OCI-LY1 (cell line): Measurements from ENCODE around the gene C2orf68.

Source experiments
- H2AFZ ChIP-seq: fragments of 200-600 bp; sonication (generic), shearing (Covaris generic); 2 replicates; pipeline ENCODE4 v1.6.0; 2014; ENCODE audit warnings: antibody characterized with exemption, mild to moderate bottlenecking, low read length
- H3F3A ChIP-seq: fragments of 200-600 bp; sonication (generic), shearing (Covaris generic); 2 replicates; pipeline ENCODE4 v1.6.0; 2014; ENCODE audit warnings: mild to moderate bottlenecking, antibody characterized with exemption, low read length, moderate library complexity; ENCODE audit not compliant: insufficient read depth
- H3K27ac ChIP-seq: fragments of 200-600 bp; sonication (generic); 2 replicates; pipeline ENCODE4 v1.5.1; 2014; ENCODE audit warnings: low read length, mixed run types, mild to moderate bottlenecking, low read depth; ENCODE audit not compliant: poor library complexity, severe bottlenecking
- H3K27me3 ChIP-seq: fragments of 200-600 bp; sonication (generic); 2 replicates; pipeline ENCODE4 v1.6.0; 2014; ENCODE audit warnings: antibody characterized with exemption, mild to moderate bottlenecking, low read length, moderate library complexity; ENCODE audit not compliant: insufficient read depth
- H3K36me3 ChIP-seq: fragments of 200-600 bp; sonication (generic); 2 replicates; pipeline ENCODE4 v1.6.1; 2014; ENCODE audit warnings: mild to moderate bottlenecking, antibody characterized with exemption, low read length, moderate library complexity, mixed read lengths; ENCODE audit not compliant: insufficient read depth
- H3K4me1 ChIP-seq: fragments of 200-600 bp; sonication (generic); 2 replicates; pipeline ENCODE4 v1.5.1; 2014; ENCODE audit warnings: mild to moderate bottlenecking, low read length, moderate library complexity; ENCODE audit not compliant: insufficient read depth, severe bottlenecking
- H3K4me2 ChIP-seq: fragments of 200-600 bp; sonication (generic), shearing (Covaris generic); 2 replicates; pipeline ENCODE4 v1.6.1; 2014; ENCODE audit warnings: low read length
- H3K4me3 ChIP-seq: fragments of 200-600 bp; sonication (generic); 2 replicates; pipeline ENCODE4 v1.5.1; 2014; ENCODE audit warnings: low read length, low read depth, mild to moderate bottlenecking, mixed read lengths; ENCODE audit not compliant: poor library complexity, severe bottlenecking
- H3K79me2 ChIP-seq: fragments of 200-600 bp; shearing (Covaris generic); 2 replicates; pipeline ENCODE4 v1.6.1; 2016; ENCODE audit warnings: mixed run types, low read length, mixed read lengths; ENCODE audit not compliant: insufficient read depth
- H3K9ac ChIP-seq: fragments of 200-600 bp; sonication (generic), shearing (Covaris generic); 2 replicates; pipeline ENCODE4 v1.6.1; 2014; ENCODE audit warnings: mild to moderate bottlenecking, low read length, mixed read lengths
- H3K9me2 ChIP-seq: fragments of 200-600 bp; sonication (generic), shearing (Covaris generic); 2 replicates; pipeline ENCODE4 v1.6.1; 2014; ENCODE audit warnings: low read depth, mild to moderate bottlenecking, low read length, mixed read lengths
- H3K9me3 ChIP-seq: fragments of 200-600 bp; shearing (Covaris generic); 2 replicates; pipeline ENCODE4 v1.6.1; 2014; ENCODE audit warnings: low read length, mixed read lengths
- H4K20me1 ChIP-seq: fragments of 200-600 bp; sonication (generic), shearing (Covaris generic); 2 replicates; pipeline ENCODE4 v1.6.0; 2016; ENCODE audit warnings: mild to moderate bottlenecking, low read length; ENCODE audit not compliant: insufficient read depth
- CTCF ChIP-seq: fragments of 200-600 bp; sonication (generic), shearing (Covaris generic); IDR thresholded peaks from 2 replicates; pipeline ENCODE4 v1.5.1; 2017; ENCODE audit warnings: mild to moderate bottlenecking, antibody characterized with exemption, low read length, moderate library complexity, mixed read lengths
- EZH2 ChIP-seq: fragments of 200-600 bp; sonication (generic), shearing (Covaris generic); IDR thresholded peaks from 2 replicates; pipeline ENCODE4 v1.8.0; 2017; ENCODE audit warnings: borderline replicate concordance, mixed run types, mild to moderate bottlenecking, antibody characterized with exemption, low read length, moderate library complexity, mixed read lengths

C2orf68 gene

GRCh38 chr2:85584857-85585780 lies 26.7 kb downstream of the C2orf68 start:
- no peak overlapping the region for H3K9ac ChIP-seq
- H3K79me2 ChIP-seq: no peaks in the 10 kb centered on the region
- no peak overlapping the region for H2AFZ ChIP-seq
- H3K4me3 ChIP-seq: no peak overlapping the region
- H3K4me2 ChIP-seq: no peak overlapping the region
- no peaks in the 10 kb centered on the region for H3K27me3 ChIP-seq
- no peaks in the 10 kb centered on the region for H3K9me2 ChIP-seq
- TF ChIP-seq EZH2 (no peak), CTCF (no peak)
- H4K20me1 ChIP-seq: no peaks in the 10 kb centered on the region
- peaks cover 7% of the 10 kb centered on the region for H3K4me1 ChIP-seq
- no peak overlapping the region for H3K27ac ChIP-seq
- H3F3A ChIP-seq: no peaks in the 10 kb centered on the region
- H3K9me3 ChIP-seq: no peaks in the 10 kb centered on the region
- H3K36me3 ChIP-seq: peaks cover 44% of the 10 kb centered on the region

- Histone ChIP-seq H3K4me1 (peaks cover 10% of the 10 kb centered on the region), H3K27me3 (no peaks in the 10 kb centered on the region), H3K9me3 (no peaks in the 10 kb centered on the region), H3K9me2 (no peaks in the 10 kb centered on the region), H4K20me1 (no peaks in the 10 kb centered on the region), H2AFZ (no peak within 1 kb of the TSS), H3K27ac (no peak within 1 kb of the TSS), H3K4me3 (peak within 1 kb of the TSS; percentile 7), H3F3A (no peaks in the 10 kb centered on the region), H3K36me3 (peaks cover 51% of the 10 kb centered on the region), H3K79me2 (no peaks in the 10 kb centered on the region), H3K4me2 (peak within 1 kb of the TSS; percentile 46; the same call in 1 of the 2 replicates), H3K9ac (no peak within 1 kb of the TSS; the same call in 1 of the 2 replicates)
- no peak for TF ChIP-seq CTCF
- TF ChIP-seq EZH2: no peak
Measured at GRCh38 chr2:85584354-85584856, 27.5 kb downstream of the C2orf68 start, which contains the start of gene VAMP5. Gene VAMP5 (plus strand): TSS chr2:85584431. CDS start chr2:85584491, 60 bp downstream.

- Histone ChIP-seq H3K9me2 (no peaks in the 10 kb centered on the region), H3K27ac (no peak overlapping the region), H3F3A (no peaks in the 10 kb centered on the region), H2AFZ (no peak overlapping the region), H3K4me1 (peaks cover 16% of the 10 kb centered on the region), H3K27me3 (no peaks in the 10 kb centered on the region), H3K4me3 (peak overlapping the region; percentile 7), H3K36me3 (peaks cover 53% of the 10 kb centered on the region), H3K4me2 (peak overlapping the region; percentile 46; the same call in 1 of the 2 replicates), H3K79me2 (no peaks in the 10 kb centered on the region), H3K9ac (no peak overlapping the region; the same call in 1 of the 2 replicates), H3K9me3 (no peaks in the 10 kb centered on the region), H4K20me1 (no peaks in the 10 kb centered on the region)
- no peak for TF ChIP-seq CTCF
- TF ChIP-seq EZH2: no peak
Measured at GRCh38 chr2:85583667-85584353, 28.1 kb downstream of the C2orf68 start.
